OCI-LY7 (cell line): ENCODE results near the gene CAPN8. TPM values are rescaled to one million over a fixed set of nuclear protein-coding genes. Genes with fewer than 3 reads are reported as not detected.
A peak's percentile ranks its signal among the peaks of the same experiment; 100 is the strongest.

Experiments used
- BruUV-seq: library from RNA; stranded (reverse); fragments of 400-500 nt; replicated peaks from 2 replicates; lab custom pipeline; 2021; lab: Mats Ljungman, UMichigan
- CTCF ChIA-PET: fragments of 300-600 bp; sonication (Branson Sonifier 250); formaldehyde crosslinking; loops from one replicate; lab custom pipeline; 2022; ENCODE audit warnings: antibody characterized with exemption; ENCODE audit not compliant: unreplicated experiment; lab: Charles Lee
- POLR2A ChIA-PET: fragments of 300-600 bp; sonication (Branson Sonifier 250); formaldehyde crosslinking; loops from one replicate; lab custom pipeline; 2022; ENCODE audit warnings: antibody characterized with exemption; lab: Charles Lee
- DNase-seq: peaks from one replicate; pipeline ENCODE4 v3.0.0-alpha.2; 2015; ENCODE audit warnings: low spot score
- H2AFZ ChIP-seq: fragments of 200-600 bp; sonication (generic), shearing (Covaris generic); 2 replicates; pipeline ENCODE4 v1.6.1; 2014; ENCODE audit warnings: mild to moderate bottlenecking, antibody characterized with exemption, low read length, moderate library complexity
- H3K27ac ChIP-seq: fragments of 200-600 bp; sonication (generic); 2 replicates; pipeline ENCODE4 v1.5.1; 2014; ENCODE audit warnings: mixed run types, low read depth, mild to moderate bottlenecking, moderate library complexity, low read length, inconsistent platforms; ENCODE audit not compliant: poor library complexity, severe bottlenecking
- H3K36me3 ChIP-seq: fragments of 200-600 bp; sonication (generic); 2 replicates; pipeline ENCODE4 v1.6.1; 2014; ENCODE audit warnings: mild to moderate bottlenecking, antibody characterized with exemption, low read length, moderate library complexity, mixed read lengths; ENCODE audit not compliant: insufficient read depth
- H3K4me1 ChIP-seq: fragments of 200-600 bp; sonication (generic); 2 replicates; pipeline ENCODE4 v1.5.1; 2014; ENCODE audit warnings: mild to moderate bottlenecking, low read length; ENCODE audit not compliant: insufficient read depth, poor library complexity, severe bottlenecking
- H3K4me2 ChIP-seq: fragments of 200-600 bp; sonication (generic); 2 replicates; pipeline ENCODE4 v1.6.1; 2014; ENCODE audit warnings: mild to moderate bottlenecking, low read length
- H3K4me3 ChIP-seq: fragments of 200-600 bp; sonication (generic); 2 replicates; pipeline ENCODE4 v1.5.1; 2014; ENCODE audit warnings: mild to moderate bottlenecking, low read depth, low read length; ENCODE audit not compliant: poor library complexity, severe bottlenecking
- H3K79me2 ChIP-seq: fragments of 200-600 bp; sonication (generic); 2 replicates; pipeline ENCODE4 v1.6.1; 2016; ENCODE audit warnings: low read depth, mild to moderate bottlenecking, low read length, moderate library complexity, mixed read lengths; ENCODE audit not compliant: insufficient read depth
- H3K9me2 ChIP-seq: fragments of 200-600 bp; sonication (generic); 2 replicates; pipeline ENCODE4 v1.6.1; 2016; ENCODE audit warnings: mild to moderate bottlenecking, low read length, mixed read lengths; ENCODE audit not compliant: insufficient read depth
- H3K9me3 ChIP-seq: fragments of 200-600 bp; sonication (generic); 2 replicates; pipeline ENCODE4 v1.6.1; 2014; ENCODE audit warnings: mild to moderate bottlenecking, mixed run types, low read length, mixed read lengths
- H4K20me1 ChIP-seq: fragments of 200-600 bp; sonication (generic); 2 replicates; pipeline ENCODE4 v1.6.1; 2014; ENCODE audit warnings: mild to moderate bottlenecking, antibody characterized with exemption, low read length, moderate library complexity, mixed read lengths; ENCODE audit not compliant: insufficient read depth
- CTCF ChIP-seq: fragments of 200-600 bp; sonication (generic); conservative IDR thresholded peaks from 2 replicates; pipeline ENCODE4 v1.5.1; 2014; ENCODE audit warnings: mild to moderate bottlenecking, antibody characterized with exemption, low read length, moderate library complexity, mixed read lengths
- EZH2phosphoT487 ChIP-seq: fragments of 200-600 bp; sonication (generic); IDR thresholded peaks from 2 replicates; pipeline ENCODE4 v1.6.1; 2018; ENCODE audit warnings: low read depth, borderline replicate concordance, mild to moderate bottlenecking, mixed run types, antibody characterized with exemption, low read length, moderate library complexity, mixed read lengths
- intact Hi-C: fragments of 100-400 bp; cut with micrococcal nuclease; formaldehyde crosslinking; loops from one replicate; pipeline ENCODE4 v1.10.0; 2022; ENCODE audit not compliant: unreplicated experiment
- total RNA-seq, 2 experiments: library from RNA; depleted of rRNA in 1 of 2; stranded (reverse); fragments of >200 nt in 1 of 2; shearing (Covaris generic) in 1 of 2; gene quantifications; 2 replicates each; pipeline ENCODE4 v1.2.3, GENCODE V29; 2014 to 2022

Gene CAPN8
- total RNA-seq, 2 experiments from 2014 or later = not detected

- CTCF ChIA-PET = no interaction called here
- Histone ChIP-seq H3K79me2 (no peaks in the 10 kb centered on the region), H4K20me1 (no peaks in the 10 kb centered on the region), H3K9me2 (no peaks in the 10 kb centered on the region), H3K36me3 (no peaks in the 10 kb centered on the region), H3K9me3 (no peaks in the 10 kb centered on the region), H3K27ac (no peak overlapping the region), H3K4me3 (no peak overlapping the region), H3K4me1 (no peaks in the 10 kb centered on the region), H2AFZ (no peak overlapping the region), H3K4me2 (no peak overlapping the region)
- BruUV-seq = no TSS peak
- intact Hi-C loops = no loop called here
- TF ChIP-seq EZH2phosphoT487 = no peak
- peak; percentile 63 for TF ChIP-seq CTCF
- POLR2A ChIA-PET = no interaction called here
- peak; percentile 8 for DNase-seq
Observed at GRCh38 chr1:223670458-223671159, 5.1 kb upstream of the CAPN8 start.

- BruUV-seq = no TSS peak
Observed at GRCh38 chr1:223669003-223669795, 3.7 kb upstream of the CAPN8 start.

More at GRCh38 chr1:223669003-223669795, 3.7 kb upstream of the CAPN8 start:
- Histone ChIP-seq H3K36me3 (no peaks in the 10 kb centered on the region), H4K20me1 (no peaks in the 10 kb centered on the region), H3K79me2 (no peaks in the 10 kb centered on the region), H3K27ac (no peak overlapping the region), H3K4me1 (no peaks in the 10 kb centered on the region), H3K4me2 (no peak overlapping the region), H2AFZ (no peak overlapping the region), H3K9me2 (no peaks in the 10 kb centered on the region), H3K4me3 (no peak overlapping the region), H3K9me3 (no peaks in the 10 kb centered on the region)
- intact Hi-C loops = no loop called here
- ChIA-PET CTCF (no interaction called here), POLR2A (no interaction called here)
- TF ChIP-seq CTCF (no peak), EZH2phosphoT487 (no peak)
- DNase-seq = no peak
